Urinary bladder (tissue), 4 donors: Measurements from ENCODE around the gene RNF32. TPM values are rescaled to one million over a fixed set of nuclear protein-coding genes. Genes with fewer than 3 reads are reported as not detected.
A peak's percentile ranks its signal among the peaks of the same experiment; 100 is the strongest.

Experiments used
- DNase-seq: peaks from one replicate; pipeline ENCODE4 v3.0.0-alpha.2; 2015; ENCODE audit errors: extremely low spot score
- H3K27ac ChIP-seq: one replicate; pipeline ENCODE4 v1.5.1; 2013; ENCODE audit warnings: low read depth, mild to moderate bottlenecking, moderate library complexity
- H3K36me3 ChIP-seq: one replicate; pipeline ENCODE4 v1.6.1; 2013; ENCODE audit warnings: mild to moderate bottlenecking, moderate library complexity; ENCODE audit not compliant: insufficient read depth
- H3K4me1 ChIP-seq: one replicate; pipeline ENCODE4 v1.6.1; 2013; ENCODE audit warnings: mild to moderate bottlenecking, moderate library complexity; ENCODE audit not compliant: insufficient read depth
- H3K4me3 ChIP-seq: one replicate; pipeline ENCODE4 v1.5.1; 2013; ENCODE audit warnings: low read depth, low read length
- WGBS: extraction: QIAGEN DNeasy Blood & Tissue Kit; methylation state at CpG from one replicate; pipeline ENCODE4 v1.1.7; 2013; 5-methylcytosine and 5-hydroxymethylcytosine counted together
- polyA plus RNA-seq: library from polyadenylated mRNA; stranded (reverse); fragments of 200-250 nt; gene quantifications from one replicate; pipeline ENCODE4 v1.2.3, GENCODE V29; 2013
- total RNA-seq: library from RNA; depleted of rRNA; stranded (reverse); fragments of >200 nt; gene quantifications from one replicate; pipeline ENCODE4 v1.2.3, GENCODE V29; 2014
- donor health status: healthy with polysubstance abuse.
- donor health status: healthy.

RNF32 gene
- total and polyA plus RNA-seq, 2 donors: 0.32 to 1.0 TPM

DNA sequence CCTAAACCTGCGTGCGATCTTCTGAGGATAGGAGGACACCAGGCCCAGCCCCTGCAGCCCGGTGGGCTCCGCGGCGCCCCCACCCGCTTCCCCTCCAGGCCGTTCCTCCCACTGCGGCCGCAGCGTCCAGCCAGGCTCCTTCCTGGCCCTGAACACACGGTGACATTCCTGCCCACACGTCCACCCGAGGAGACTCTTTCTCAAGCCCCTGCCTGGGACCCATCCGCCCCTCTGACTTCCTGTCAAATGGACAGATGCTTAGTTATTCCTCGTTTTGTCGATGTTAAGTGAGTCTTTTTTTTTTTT, 32.4 kb upstream of the RNF32 start:
- DNase-seq: no peak
- 39% methylated on average over 17 of the region's 17 CpGs for WGBS
- H3K36me3 ChIP-seq: no peaks in the 10 kb centered on the region

GRCh38 chr7:156609010-156609877, 31.3 kb upstream of the RNF32 start:
- 58% methylated on average over 7 of the region's 7 CpGs for WGBS
- no peak for DNase-seq
- H3K4me1 ChIP-seq: no peaks in the 10 kb centered on the region
- no peak overlapping the region for H3K4me3 ChIP-seq
- no peak overlapping the region for H3K27ac ChIP-seq
- no peaks in the 10 kb centered on the region for H3K36me3 ChIP-seq

More for the DNA sequence above, 32.4 kb upstream of the RNF32 start:
- Histone ChIP-seq H3K27ac (no peak overlapping the region), H3K4me1 (no peaks in the 10 kb centered on the region), H3K4me3 (peak overlapping the region; percentile 33)

DNA sequence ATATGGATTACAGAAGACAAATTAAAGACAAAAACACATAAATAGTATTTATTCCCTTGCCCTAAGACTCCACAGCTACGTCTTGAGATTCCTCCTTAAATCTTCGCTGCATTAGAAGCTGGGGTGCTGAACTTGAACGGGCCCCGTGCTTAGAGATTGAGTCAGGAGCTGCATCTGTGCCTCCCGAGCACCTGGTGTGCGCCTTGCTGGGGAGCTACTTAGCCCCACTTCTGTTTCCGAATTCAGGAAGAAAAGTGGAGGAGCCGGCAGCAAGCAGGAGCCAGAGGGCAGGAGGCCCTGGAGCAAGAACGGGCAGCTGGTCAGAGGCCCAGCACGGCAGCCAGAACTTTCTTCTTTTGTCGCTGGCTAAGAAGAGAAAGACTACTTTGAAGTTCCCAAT, 30.4 kb upstream of the RNF32 start:
- H3K4me1 ChIP-seq: no peaks in the 10 kb centered on the region
- no peak overlapping the region for H3K27ac ChIP-seq
- WGBS: 80% methylated on average over 11 of the region's 11 CpGs
- H3K36me3 ChIP-seq: no peaks in the 10 kb centered on the region
- H3K4me3 ChIP-seq: no peak overlapping the region
- DNase-seq: no peak

GRCh38 chr7:156610601-156611000, 30.0 kb upstream of the RNF32 start:
- DNase-seq: no peak
- Histone ChIP-seq H3K4me3 (no peak overlapping the region), H3K36me3 (no peaks in the 10 kb centered on the region), H3K27ac (no peak overlapping the region), H3K4me1 (no peaks in the 10 kb centered on the region)
- 79% methylated on average over 11 of the region's 11 CpGs for WGBS

DNA sequence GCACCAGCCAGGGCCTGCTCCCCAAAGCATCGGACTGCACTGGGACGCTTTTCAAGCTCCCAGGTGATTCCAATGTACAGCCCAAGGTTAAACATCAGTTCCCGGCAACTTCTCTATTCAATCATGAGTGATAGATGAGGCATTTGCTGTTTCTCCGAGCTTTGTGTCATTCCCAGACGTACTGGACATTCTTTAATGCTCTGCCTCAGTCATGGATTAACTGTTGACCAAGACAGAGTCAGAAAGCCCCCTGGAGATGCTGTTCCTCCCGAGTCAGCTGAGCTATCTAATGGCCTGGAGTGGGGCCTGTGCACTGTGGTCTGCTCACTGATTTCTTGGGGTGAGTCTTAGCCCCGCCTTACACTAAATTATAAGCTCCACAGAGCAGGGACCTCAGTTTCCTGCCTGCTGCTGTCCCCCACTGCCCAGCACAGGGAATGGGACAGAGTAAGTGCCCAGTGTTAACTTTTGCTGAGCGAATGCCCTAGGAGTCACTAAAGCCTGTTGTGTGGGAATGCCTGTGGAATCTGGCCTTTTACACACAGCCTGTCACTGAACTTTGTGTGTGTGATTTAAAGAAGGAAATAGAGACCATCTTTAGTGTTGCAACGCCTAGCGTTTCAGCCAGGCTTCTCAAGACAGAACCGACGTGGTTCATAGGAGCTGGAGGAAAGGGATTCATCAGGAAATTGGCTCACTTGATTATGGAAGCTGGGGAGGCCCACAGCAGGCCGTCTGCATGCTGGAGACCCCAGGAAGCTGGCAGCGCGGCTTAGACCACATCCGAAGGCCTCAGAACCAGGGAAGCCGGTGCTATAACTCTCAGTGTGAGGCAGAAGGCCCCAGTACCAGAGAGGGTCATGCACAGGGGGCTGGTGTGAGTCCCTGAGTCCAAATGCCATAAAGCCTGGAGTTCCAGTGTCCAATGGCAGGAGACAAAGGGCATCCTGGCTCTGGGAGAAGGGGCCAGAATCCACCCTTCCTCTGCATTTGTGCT, 29.3 kb upstream of the RNF32 start:
- H3K27ac ChIP-seq: no peak overlapping the region
- DNase-seq: no peak
- H3K36me3 ChIP-seq: no peaks in the 10 kb centered on the region
- no peaks in the 10 kb centered on the region for H3K4me1 ChIP-seq
- 70% methylated on average over 17 of the region's 17 CpGs for WGBS
- no peak overlapping the region for H3K4me3 ChIP-seq

DNA sequence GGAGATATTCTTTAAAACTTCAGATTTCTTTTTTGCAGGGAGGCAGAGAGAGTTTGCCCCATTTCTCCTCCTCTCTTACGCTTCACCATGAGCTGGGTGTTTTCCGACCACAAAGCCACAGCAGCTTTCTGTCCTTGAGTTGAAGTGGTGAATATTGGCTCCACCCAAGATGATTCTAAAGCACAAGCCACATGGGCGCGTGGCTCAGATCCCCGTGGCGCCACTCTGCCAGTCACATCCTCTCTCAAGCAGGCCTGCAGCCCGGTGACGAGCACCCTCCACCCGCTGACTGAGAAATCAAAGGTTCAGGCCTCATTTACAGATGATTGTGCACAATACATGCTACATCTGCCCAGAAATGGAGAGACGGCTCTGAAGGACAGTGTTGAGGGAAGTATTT, 27.6 kb upstream of the RNF32 start:
- Histone ChIP-seq H3K4me1 (no peaks in the 10 kb centered on the region), H3K36me3 (no peaks in the 10 kb centered on the region), H3K27ac (no peak overlapping the region), H3K4me3 (no peak overlapping the region)
- DNase-seq: no peak
- WGBS: 88% methylated on average over 10 of the region's 10 CpGs

- Histone ChIP-seq H3K4me1 (no peaks in the 10 kb centered on the region), H3K4me3 (no peak overlapping the region), H3K27ac (no peak overlapping the region), H3K36me3 (no peaks in the 10 kb centered on the region)
- 45% methylated on average over 19 of the region's 19 CpGs for WGBS
- peak; percentile 21 for DNase-seq
Observed at GRCh38 chr7:156614434-156615264, 25.9 kb upstream of the RNF32 start.

DNA sequence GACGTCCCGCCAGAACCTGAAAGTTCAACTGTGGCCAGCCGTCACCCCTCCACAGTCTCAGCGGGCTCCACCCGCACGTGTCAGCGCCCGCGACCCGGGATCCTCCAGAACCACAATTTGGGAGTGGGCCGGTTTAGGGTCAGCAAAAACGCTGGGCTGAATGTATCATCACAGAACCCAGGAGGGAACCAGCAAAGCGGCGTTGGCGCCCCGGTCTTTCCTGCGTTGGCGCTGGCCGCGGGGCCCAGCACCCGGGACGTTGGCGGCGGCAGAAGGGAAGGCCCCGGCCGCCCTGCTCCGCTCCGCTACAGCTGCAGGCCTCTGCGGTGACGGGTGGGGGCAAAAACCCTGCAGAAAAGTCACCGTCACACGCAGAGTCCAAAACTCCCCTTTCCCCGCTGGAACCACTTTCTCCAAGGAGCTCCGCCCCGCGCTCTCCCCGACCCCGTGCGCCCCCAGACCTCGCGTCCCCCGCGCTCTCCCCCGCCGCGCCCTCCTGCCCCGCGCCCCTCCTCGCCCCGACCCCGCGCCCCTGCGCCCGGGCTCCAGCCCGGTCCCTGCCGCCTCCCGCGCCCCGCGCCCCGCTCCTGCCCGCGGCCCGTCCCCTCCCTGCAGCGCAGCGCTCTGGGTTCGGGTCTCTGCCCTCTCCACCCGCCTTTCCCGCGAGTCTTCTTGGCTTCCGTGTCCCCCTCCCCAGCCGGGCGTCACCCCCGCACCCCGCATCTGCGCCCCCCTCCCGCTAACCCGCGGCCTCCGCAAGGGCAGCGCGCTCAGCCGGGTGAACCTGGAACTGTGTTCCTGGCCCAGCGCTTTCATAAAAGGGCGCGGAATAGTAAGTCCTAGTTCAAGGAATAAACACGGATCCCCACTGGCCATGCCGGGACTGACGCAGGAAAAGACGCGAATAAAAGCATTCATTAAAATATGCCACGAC, 24.0 kb upstream of the RNF32 start:
- WGBS: 6% methylated on average over 90 of the region's 92 CpGs
- Histone ChIP-seq H3K4me1 (no peaks in the 10 kb centered on the region), H3K36me3 (no peaks in the 10 kb centered on the region), H3K4me3 (peak overlapping the region; percentile 29), H3K27ac (no peak overlapping the region)
- DNase-seq: no peak

GRCh38 chr7:156617215-156617614, 23.4 kb upstream of the RNF32 start:
- WGBS: 75% methylated on average over 11 of the region's 11 CpGs
- DNase-seq: no peak

DNA sequence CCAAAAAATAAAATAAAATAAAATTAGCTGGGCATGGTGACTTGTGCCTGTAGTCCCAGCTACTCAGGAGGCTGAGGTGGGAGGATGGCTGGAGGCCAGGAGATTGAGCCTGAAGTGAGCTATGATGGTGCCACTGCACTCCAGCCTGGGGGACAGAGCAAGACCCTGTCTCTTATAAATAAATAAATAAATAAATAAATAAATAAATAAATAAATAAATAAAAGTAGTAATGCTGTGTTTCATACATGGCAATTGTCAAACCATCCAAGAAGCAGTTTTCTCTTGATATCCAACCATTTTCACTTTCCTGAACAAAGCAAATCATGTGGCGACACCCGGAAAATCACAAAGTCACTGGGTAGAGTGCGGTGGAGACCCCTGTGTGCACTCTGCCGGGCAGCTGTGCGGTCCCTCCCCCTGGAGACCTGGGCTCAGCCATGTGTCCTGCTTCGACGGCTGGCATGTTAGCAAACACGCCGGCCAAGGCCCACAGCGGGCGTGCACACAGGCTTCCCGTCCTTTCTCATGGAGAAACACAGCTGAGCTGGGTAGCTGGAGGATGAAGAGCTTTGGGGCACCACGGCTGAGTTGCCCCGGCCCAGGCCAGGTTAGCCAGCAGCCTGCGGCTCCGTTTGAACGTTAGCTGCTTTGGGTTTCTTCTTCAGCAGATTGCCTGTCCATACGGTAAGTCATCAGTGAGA, 22.3 kb upstream of the RNF32 start:
- 81% methylated on average over 18 of the region's 18 CpGs for WGBS

More at GRCh38 chr7:156617215-156617614, 23.4 kb upstream of the RNF32 start:
- Histone ChIP-seq H3K36me3 (no peaks in the 10 kb centered on the region), H3K27ac (no peak overlapping the region), H3K4me1 (no peaks in the 10 kb centered on the region), H3K4me3 (no peak overlapping the region)

DNA sequence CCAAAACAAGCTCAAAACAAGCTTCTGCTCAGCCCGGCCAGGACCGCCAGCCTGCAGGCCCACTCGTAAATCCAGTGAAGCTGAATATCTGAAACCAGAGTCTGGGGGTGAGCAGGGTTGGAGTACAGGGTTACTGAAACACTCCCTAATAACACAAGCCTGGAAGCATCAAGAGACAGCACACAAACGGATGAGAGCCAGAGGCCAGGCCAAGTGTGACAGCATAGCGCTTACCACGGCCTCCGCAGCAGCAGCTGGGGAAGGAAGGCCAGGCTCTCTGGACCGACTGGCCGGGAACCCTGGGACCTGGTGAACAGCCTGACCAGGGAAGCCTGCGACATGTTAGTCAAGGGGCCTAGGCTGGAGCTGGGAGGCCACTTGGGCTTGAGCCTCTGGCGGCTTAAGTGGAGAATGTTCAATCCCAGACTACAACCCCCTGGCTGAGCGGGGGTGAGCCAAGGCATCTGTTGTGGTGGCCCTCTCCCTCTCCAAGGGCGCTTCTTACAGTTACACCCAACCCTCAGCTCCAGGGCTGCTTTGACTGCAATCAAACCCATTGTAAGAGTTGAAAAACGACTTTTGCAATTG, 21.7 kb upstream of the RNF32 start:
- WGBS: 69% methylated on average over 14 of the region's 14 CpGs
- Histone ChIP-seq H3K27ac (no peak overlapping the region), H3K4me1 (no peaks in the 10 kb centered on the region), H3K36me3 (no peaks in the 10 kb centered on the region), H3K4me3 (no peak overlapping the region)
- no peak for DNase-seq

More for the DNA sequence above, 22.3 kb upstream of the RNF32 start:
- H3K36me3 ChIP-seq: no peaks in the 10 kb centered on the region
- H3K27ac ChIP-seq: no peak overlapping the region
- no peak overlapping the region for H3K4me3 ChIP-seq
- no peaks in the 10 kb centered on the region for H3K4me1 ChIP-seq
- DNase-seq: no peak
